ENCODE results near the gene ACSL6. TPM values are rescaled to one million over a fixed set of nuclear protein-coding genes. Genes with fewer than 3 reads are reported as not detected.
A peak's percentile ranks its signal among the peaks of the same experiment; 100 is the strongest.

ACSL6 gene
- 1 to 10 TPM; 4.6 to 5.8 TPM for total RNA-seq

GRCh38 chr5:132011622-132012343, at the start of gene ACSL6:
ACSL6 (minus strand) TSS chr5:132011658; CDS start chr5:132011553, 105 bp downstream.
- Mint-ChIP-seq H3K36me3 (no peaks in the 10 kb centered on the region), H3K4me3 (peak within 1 kb of the TSS; percentile 75), H3K9me3 (no peaks in the 10 kb centered on the region), H3K27ac (no peak within 1 kb of the TSS), H3K4me1 (peaks cover 23% of the 10 kb centered on the region), H3K27me3 (peaks cover 60% of the 10 kb centered on the region)
- DNase-seq = peak; percentile 48

- H3K4me1 Mint-ChIP-seq = peaks cover 33% of the 10 kb centered on the region
- H3K4me3 Mint-ChIP-seq = no peak within 1 kb of the TSS
- peaks cover 1% of the 10 kb centered on the region for H3K9me3 Mint-ChIP-seq
- DNase-seq = no peak
- H3K27ac Mint-ChIP-seq = peak within 1 kb of the TSS; percentile 23
- H3K27me3 Mint-ChIP-seq = no peaks in the 10 kb centered on the region
- H3K36me3 Mint-ChIP-seq = no peaks in the 10 kb centered on the region
These were observed 49.2 kb upstream of the ACSL6 start, which contains the start of gene IL3 for GRCh38 chr5:132060501-132061161. IL3 (plus strand) TSS chr5:132060655; CDS start chr5:132060707, 52 bp downstream.

GRCh38 chr5:132059696-132060500, 48.4 kb upstream of the ACSL6 start:
- H3K27me3 Mint-ChIP-seq = no peaks in the 10 kb centered on the region
- no peak overlapping the region for H3K4me3 Mint-ChIP-seq
- H3K36me3 Mint-ChIP-seq = no peaks in the 10 kb centered on the region
- H3K4me1 Mint-ChIP-seq = peaks cover 27% of the 10 kb centered on the region
- H3K9me3 Mint-ChIP-seq = peaks cover 1% of the 10 kb centered on the region
- DNase-seq = no peak
- H3K27ac Mint-ChIP-seq = no peak overlapping the region

- Mint-ChIP-seq H3K36me3 (no peaks in the 10 kb centered on the region), H3K27ac (no peak overlapping the region), H3K4me3 (no peak overlapping the region)
These were observed 47.7 kb upstream of the ACSL6 start for GRCh38 chr5:132059043-132059695.

GRCh38 chr5:132058646-132059042, 47.2 kb upstream of the ACSL6 start:
- Mint-ChIP-seq H3K36me3 (no peaks in the 10 kb centered on the region), H3K4me3 (no peak overlapping the region), H3K27me3 (no peaks in the 10 kb centered on the region), H3K9me3 (peaks cover 1% of the 10 kb centered on the region), H3K27ac (no peak overlapping the region), H3K4me1 (peaks cover 20% of the 10 kb centered on the region)
- DNase-seq = no peak

More at GRCh38 chr5:132059043-132059695, 47.7 kb upstream of the ACSL6 start:
- H3K9me3 Mint-ChIP-seq = peaks cover 1% of the 10 kb centered on the region
- no peak for DNase-seq
- H3K4me1 Mint-ChIP-seq = peaks cover 22% of the 10 kb centered on the region
- H3K27me3 Mint-ChIP-seq = no peaks in the 10 kb centered on the region

GRCh38 chr5:132057498-132058255, 46.2 kb upstream of the ACSL6 start:
- Mint-ChIP-seq H3K9me3 (peaks cover 1% of the 10 kb centered on the region), H3K4me1 (peaks cover 14% of the 10 kb centered on the region), H3K27ac (peak overlapping the region; percentile 74), H3K36me3 (no peaks in the 10 kb centered on the region), H3K27me3 (no peaks in the 10 kb centered on the region), H3K4me3 (no peak overlapping the region)
- no peak for DNase-seq

GRCh38 chr5:132056610-132057497, 45.4 kb upstream of the ACSL6 start:
- DNase-seq = no peak
- peaks cover 1% of the 10 kb centered on the region for H3K9me3 Mint-ChIP-seq
- no peak overlapping the region for H3K27ac Mint-ChIP-seq
- H3K36me3 Mint-ChIP-seq = no peaks in the 10 kb centered on the region
- no peaks in the 10 kb centered on the region for H3K27me3 Mint-ChIP-seq
- H3K4me1 Mint-ChIP-seq = peaks cover 14% of the 10 kb centered on the region
- H3K4me3 Mint-ChIP-seq = no peak overlapping the region

- Mint-ChIP-seq H3K9me3 (peaks cover 1% of the 10 kb centered on the region), H3K27ac (no peak overlapping the region), H3K27me3 (no peaks in the 10 kb centered on the region), H3K4me1 (peaks cover 10% of the 10 kb centered on the region), H3K36me3 (no peaks in the 10 kb centered on the region), H3K4me3 (no peak overlapping the region)
- DNase-seq = no peak
These were observed 44.6 kb upstream of the ACSL6 start for GRCh38 chr5:132055808-132056609.

- H3K9me3 Mint-ChIP-seq = peaks cover 1% of the 10 kb centered on the region
- no peak overlapping the region for H3K27ac Mint-ChIP-seq
- DNase-seq = no peak
- no peaks in the 10 kb centered on the region for H3K36me3 Mint-ChIP-seq
- H3K4me3 Mint-ChIP-seq = no peak overlapping the region
- no peaks in the 10 kb centered on the region for H3K27me3 Mint-ChIP-seq
- peaks cover 10% of the 10 kb centered on the region for H3K4me1 Mint-ChIP-seq
These were observed 44.0 kb upstream of the ACSL6 start for GRCh38 chr5:132055441-132055807.

- H3K27me3 Mint-ChIP-seq = no peaks in the 10 kb centered on the region
- no peaks in the 10 kb centered on the region for H3K36me3 Mint-ChIP-seq
- no peak overlapping the region for H3K4me3 Mint-ChIP-seq
- peaks cover 1% of the 10 kb centered on the region for H3K9me3 Mint-ChIP-seq
- no peak for DNase-seq
- peaks cover 10% of the 10 kb centered on the region for H3K4me1 Mint-ChIP-seq
- H3K27ac Mint-ChIP-seq = no peak overlapping the region
These were observed 43.4 kb upstream of the ACSL6 start for GRCh38 chr5:132054697-132055440.

- no peaks in the 10 kb centered on the region for H3K27me3 Mint-ChIP-seq
- H3K36me3 Mint-ChIP-seq = no peaks in the 10 kb centered on the region
- H3K9me3 Mint-ChIP-seq = peaks cover 1% of the 10 kb centered on the region
- H3K27ac Mint-ChIP-seq = no peak overlapping the region
- peaks cover 10% of the 10 kb centered on the region for H3K4me1 Mint-ChIP-seq
- no peak for DNase-seq
- no peak overlapping the region for H3K4me3 Mint-ChIP-seq
These were observed 42.7 kb upstream of the ACSL6 start for GRCh38 chr5:132054031-132054696.

GRCh38 chr5:132053483-132053882, 42.0 kb upstream of the ACSL6 start:
- Mint-ChIP-seq H3K36me3 (no peaks in the 10 kb centered on the region), H3K4me1 (peaks cover 10% of the 10 kb centered on the region), H3K27me3 (no peaks in the 10 kb centered on the region), H3K9me3 (peaks cover 1% of the 10 kb centered on the region), H3K4me3 (no peak overlapping the region), H3K27ac (no peak overlapping the region)
- no peak for DNase-seq
